GM18858 (cell line): Measurements from ENCODE around the gene FOXP3.

Experiments
- ATAC-seq: cut with Tn5 transposase; IDR thresholded peaks from one replicate; pipeline ENCODE4 v1.9.1; 2021; ENCODE audit not compliant: unreplicated experiment

The FOXP3 gene

DNA sequence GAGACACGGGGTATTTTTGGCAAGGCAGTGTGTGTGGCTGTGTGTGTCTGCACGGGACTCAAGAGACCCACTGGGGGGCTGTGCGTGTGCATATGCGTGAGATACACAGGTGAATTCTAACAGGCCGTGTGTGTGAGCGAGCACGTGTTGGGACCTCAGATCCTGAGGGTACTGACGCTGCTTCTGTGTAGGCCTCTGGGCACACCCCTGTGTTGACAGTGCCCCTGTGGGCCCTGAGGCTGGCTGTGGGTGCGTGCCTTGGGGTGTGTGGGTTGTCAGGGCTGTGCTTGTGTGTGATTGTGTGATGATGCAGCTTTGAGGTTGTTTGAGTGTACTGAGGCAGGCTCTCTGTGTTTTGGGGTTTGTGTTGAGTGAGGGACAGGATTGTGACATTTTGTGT, 13.9 kb downstream of the FOXP3 start:
- no peak for ATAC-seq

DNA sequence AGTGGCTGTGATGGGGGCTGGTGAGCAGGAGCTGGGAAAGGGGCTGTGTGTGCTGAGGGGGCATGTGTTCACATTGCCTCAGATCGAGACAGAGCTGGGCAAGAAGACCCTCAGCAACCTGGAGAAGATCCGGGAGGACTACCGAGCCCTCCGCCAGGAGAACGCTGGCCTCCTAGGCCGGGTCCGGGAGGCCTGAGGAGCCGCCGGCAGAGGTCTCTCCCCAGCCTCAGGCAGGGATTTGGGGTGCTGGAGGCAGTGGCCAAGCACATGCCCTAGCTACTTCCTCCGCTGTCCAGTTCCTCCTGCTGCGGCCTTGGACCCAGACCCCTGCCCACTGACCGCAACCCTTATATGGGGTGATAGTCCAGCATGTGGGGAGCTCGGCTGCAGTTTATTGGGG, 14.4 kb downstream of the FOXP3 start:
- ATAC-seq = no peak

DNA sequence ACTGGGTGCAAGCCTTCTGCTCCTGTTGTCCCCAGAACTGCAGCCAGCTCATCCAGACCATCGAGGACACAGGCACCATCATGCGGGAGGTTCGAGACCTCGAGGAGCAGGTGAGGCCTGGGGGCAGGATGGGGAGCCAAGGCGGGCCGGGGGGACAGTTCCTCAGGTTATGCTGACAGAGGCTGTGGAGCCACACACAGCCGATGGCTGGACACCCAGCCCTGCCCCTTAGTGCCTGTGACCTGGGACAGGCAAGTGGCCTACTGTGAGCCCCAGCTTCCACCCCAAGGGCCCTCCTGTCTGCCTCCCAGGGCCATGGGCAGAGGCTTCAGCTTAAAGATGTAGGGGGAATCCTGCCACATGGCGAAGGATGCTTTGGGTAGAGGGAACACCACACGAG, 14.9 kb downstream of the FOXP3 start:
- ATAC-seq = no peak

DNA sequence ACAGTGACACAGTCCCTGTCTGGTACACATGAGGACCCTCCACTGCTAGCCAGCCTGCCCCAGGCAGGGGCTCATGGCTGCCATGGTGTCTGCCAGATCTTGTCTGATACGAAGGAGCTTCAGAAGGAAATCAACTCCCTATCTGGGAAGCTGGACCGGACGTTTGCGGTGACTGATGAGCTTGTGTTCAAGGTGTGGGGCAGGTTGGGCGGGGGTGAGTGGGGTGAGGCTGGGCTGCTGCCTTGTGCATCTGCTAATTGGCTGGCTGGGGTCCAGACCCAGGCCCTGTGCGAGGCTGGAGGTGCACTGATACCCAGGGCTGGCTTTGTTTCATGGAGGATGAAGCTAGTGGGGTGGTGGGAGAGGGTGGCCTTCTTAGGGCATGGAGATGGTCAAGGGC, 15.4 kb downstream of the FOXP3 start:
- no peak for ATAC-seq

DNA sequence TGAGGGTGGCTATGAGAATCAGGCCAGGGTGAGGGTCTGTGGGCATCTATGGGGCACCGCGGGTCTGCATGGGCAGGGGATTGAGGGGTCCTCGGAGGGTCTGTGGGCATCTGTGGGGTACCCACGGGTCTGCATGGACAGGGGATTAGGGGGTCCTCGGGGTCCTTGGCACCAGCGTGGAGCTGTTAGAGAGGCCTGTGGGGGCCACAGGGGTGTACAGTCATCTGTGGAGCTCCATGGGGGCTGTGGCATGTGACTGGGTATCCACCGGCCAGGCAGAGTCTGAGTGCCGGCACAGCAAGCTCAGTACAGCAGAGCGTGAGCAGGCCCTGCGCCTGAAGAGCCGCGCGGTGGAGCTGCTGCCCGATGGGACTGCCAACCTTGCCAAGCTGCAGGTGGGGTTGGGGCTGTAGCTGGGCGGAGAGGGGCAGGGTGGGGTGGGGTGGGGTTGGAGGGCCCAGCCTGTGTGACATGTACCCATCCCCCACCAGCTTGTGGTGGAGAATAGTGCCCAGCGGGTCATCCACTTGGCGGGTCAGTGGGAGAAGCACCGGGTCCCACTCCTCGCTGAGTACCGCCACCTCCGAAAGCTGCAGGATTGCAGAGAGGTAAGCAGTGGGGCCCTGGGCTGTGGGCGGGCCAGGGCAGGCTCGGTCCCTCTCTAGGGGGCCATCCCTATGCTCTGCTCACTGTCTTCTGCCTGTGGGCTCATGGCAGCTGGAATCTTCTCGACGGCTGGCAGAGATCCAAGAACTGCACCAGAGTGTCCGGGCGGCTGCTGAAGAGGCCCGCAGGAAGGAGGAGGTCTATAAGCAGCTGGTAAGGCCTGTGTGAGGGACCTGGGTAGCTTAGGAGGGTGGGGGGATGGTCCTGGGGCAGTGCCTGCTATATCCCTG, 16.3 kb downstream of the FOXP3 start:
- no peak for ATAC-seq

DNA sequence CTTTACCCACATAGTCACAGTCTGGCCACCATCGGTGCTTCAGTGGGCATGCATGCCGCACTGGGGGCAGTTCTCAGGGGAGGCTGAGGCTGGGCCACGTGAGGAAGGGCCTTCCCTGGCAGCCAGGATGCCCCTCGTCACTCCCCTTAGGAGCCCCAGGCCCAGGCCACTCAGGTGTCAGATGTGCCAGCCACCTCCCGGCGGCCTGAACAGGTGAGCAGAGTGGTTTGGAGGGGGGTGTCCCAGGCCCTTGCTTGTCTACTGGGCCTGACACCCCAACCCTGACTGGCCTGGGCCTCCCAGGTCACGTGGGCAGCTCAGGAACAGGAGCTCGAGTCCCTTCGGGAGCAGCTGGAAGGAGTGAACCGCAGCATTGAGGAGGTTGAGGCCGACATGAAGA, 17.2 kb downstream of the FOXP3 start:
- ATAC-seq = no peak

DNA sequence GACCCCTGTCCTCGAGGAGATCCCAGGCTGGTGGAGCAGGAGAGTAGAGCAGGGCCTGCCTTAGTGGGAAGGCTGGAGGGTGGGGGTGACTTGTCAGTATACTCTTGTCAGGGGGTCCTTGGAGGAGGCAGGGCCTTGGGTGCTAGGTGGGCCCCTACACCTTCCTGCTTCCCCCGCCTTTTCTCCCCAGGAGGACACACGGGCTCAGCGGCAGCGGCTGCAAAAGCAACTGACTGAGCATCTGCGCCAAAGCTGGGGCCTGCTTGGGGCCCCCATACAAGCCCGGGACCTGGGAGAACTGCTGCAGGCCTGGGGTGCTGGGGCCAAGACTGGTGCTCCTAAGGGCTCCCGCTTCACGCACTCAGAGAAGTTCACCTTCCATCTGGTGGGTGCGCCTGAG, 18.0 kb downstream of the FOXP3 start:
- no peak for ATAC-seq

DNA sequence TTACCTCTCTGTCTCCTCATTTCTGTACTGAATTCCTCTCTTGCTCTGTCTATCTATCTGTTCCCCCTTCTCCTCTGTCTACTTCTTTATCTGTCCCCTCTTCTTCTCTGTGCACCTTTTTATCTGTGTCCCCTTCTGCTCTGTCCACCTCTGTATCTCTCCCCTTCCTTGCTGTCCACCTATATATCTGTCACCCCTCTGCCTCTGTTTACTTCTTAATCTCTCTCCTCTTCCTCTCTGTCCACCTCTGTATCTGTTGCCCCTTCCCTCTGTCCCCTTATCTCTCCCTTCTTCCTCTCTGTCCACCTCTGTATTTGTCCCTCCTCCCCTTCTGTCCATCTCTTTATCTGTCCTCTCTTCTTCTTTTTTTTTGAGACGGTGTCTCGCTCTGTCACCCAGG, 20.3 kb downstream of the FOXP3 start:
- ATAC-seq = no peak

DNA sequence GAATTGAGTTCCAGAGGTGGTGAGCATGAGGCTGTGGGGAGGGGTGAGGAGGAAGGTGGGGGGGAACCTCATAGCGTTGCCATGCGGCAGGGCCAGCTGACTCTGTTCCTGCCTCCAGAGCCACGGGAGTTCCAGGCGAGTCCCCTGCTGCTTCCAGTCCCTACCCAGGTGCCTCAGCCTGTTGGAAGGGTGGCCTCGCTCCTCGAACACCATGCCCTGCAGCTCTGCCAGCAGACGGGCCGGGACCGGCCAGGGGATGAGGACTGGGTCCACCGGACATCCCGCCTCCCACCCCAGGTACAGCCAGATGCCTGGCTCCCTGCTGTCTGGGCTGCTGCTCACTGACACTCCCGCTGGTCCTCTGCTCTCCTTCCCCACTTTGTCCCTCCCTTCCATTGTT, 21.3 kb downstream of the FOXP3 start:
- no peak for ATAC-seq

DNA sequence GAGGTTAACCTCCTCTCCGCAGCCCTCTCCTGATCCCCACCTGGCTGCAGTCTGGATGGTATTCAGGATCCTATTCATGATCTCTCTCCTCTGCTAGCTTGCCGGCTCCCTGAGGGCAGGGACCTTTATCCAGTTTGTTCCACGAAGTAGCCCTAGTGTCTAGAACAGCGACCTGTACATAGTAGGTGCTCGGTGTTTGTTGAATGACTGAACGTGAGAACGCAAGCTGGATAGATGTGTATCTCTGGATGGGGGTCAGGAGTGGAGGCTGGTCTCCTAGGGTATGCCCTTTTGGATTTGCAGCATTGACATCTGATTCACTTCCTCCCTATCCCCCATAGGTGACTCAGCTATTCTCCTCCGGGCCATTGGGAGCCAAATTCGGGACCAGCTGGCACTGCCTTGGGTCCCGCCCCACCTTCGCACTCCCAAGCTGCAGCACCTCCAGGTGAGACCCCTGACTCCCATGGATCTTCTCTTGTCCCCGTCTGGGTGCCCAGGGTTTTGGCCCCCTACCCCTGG, 21.9 kb downstream of the FOXP3 start:
- no peak for ATAC-seq

DNA sequence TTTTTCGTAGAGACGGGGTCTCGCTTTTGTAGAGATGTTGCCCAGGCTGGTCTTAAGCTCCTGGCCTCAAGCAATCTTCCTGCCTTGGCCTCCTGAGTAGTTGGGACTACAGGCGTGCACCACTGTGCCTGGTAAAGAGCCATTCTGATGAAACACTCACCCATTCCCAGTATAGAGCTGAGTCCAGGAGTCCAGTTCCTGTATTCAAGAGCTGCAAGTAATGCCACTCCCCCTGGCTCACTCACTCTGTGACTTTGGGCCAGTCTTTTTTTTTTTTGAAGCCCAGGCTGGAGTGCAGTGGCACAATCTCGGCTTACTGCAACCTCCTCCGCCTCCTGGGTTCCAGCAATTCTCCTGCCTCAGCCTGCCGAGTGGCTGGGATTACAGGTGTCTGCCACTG, 25.8 kb downstream of the FOXP3 start:
- no peak for ATAC-seq

DNA sequence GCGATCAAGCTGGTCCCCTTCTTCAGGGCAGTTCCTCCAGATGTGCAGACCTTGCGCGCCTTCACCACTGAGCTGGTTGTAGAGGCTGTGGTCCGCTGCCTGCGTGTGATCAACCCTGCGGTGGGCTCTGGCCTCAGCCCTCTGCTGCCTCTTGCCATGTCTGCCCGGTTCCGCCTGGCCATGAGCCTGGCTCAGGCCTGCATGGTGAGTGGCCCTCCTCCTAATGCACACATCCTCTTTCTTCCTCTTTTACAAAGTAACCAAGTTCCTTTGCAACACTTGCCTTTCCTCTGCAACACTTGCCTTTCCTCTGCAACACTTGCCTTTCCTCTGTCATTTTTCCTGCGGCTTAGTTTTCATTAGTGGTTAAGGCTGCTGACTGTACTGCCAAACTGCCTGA, 27.4 kb downstream of the FOXP3 start:
- no peak for ATAC-seq

DNA sequence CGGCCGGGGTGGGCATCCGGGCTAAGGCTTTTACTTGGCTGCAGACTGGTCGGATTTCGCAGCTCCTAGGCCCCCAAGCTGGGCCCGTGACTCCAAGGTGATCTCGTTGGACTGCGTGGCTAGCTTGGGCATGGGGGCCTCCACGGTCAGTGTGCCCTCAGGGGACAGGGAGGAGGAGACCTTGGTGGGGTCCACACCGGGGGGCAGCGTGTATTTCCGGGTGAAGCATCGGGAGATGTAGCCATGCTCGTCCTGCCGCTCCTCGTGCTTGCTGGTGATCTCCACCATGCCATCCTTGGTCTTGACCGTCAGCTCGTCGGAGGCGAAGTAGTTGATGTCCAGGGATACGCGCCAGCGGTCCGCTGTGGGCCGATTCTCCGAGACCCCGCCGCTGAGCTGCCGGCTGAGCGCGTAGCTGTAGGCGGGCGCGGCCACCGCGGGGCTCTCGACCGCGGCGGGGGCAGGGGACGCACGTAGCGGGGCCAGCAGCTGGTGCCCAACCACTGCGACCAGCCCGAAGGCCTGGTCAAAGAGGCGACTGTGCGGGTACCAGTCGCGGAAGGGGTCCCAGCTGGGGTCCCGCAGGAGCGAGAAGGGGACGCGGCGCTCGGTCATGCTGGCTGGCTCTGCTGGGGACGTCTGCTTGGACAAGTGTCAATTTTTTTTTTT, 30.5 kb downstream of the FOXP3 start:
- no peak for ATAC-seq

DNA sequence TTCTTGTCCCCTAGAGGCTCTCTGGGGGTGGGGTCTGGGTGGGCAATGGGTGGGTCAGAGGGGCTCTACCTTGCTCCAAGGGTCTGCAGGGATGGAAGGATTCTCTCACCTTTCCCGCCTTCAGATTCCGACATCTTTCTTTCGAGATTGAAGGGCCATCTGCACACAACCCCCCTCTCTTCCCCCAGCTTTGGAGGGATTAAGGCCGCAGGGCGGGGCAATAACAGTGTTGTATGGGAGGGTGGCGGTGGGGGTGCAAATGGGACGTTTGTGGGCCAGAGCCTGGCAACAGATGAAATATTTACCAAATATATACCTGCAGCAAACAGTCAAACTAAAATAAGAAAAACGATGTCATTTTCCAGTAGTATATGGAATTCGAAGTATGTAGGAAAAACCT, 31.3 kb downstream of the FOXP3 start, which contains the start of gene CACNA1F:
Gene CACNA1F, minus strand, starts transcription at position 165 of the 400 bp plus-strand sequence. Its CDS starts 31 bp downstream, at position 134.
- ATAC-seq = no peak

DNA sequence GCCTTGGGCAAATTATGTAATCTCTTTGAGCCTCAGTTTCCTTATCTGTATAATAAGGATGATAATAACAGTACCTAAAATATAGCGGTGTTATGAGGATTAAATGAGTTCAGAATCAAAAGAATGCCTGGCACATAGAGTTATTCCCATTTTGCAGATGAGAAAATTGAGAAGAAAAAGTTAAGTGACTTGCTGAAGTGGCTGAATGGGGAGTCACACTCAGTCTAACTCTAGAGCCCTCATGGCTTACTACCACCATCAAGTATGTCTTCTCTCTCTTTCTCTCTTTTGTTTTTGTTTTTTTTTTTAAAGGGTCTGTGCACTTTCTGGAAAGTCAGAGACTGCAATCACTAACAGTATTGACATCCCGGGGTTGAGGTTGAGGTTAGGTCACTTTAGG, 32.0 kb downstream of the FOXP3 start:
- ATAC-seq = no peak

DNA sequence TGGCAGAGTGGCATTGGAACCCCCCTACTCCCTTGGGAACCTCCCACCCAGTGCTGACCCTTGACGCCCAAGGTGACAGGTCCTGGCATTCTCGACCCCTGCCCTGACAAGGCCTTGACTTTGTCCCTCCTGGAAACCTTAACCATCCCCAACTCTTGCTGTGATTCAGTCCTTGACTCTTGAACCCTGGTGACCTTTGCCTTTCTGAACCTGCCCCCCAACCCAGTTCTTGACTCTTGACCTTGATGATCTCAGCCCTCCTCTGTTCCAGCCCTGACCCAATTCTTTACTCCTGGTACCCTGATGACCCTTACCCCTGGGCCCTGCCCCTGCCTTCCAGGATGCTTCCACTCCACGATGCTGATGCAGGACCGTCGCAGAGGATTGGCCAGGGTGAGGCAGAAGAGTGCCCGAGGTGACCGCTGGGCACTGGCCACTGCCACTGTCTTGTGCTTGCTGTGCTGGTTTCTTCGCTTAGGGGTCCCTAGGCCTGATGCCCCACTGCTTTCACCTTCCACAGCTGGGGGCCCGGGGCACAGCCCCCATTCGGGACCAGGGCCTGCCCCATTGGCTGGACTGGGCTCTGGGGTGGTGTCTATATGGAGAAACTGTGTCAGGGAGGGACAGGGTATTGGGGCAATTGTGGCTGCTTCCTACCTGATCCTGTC, 33.0 kb downstream of the FOXP3 start:
- no peak for ATAC-seq

DNA sequence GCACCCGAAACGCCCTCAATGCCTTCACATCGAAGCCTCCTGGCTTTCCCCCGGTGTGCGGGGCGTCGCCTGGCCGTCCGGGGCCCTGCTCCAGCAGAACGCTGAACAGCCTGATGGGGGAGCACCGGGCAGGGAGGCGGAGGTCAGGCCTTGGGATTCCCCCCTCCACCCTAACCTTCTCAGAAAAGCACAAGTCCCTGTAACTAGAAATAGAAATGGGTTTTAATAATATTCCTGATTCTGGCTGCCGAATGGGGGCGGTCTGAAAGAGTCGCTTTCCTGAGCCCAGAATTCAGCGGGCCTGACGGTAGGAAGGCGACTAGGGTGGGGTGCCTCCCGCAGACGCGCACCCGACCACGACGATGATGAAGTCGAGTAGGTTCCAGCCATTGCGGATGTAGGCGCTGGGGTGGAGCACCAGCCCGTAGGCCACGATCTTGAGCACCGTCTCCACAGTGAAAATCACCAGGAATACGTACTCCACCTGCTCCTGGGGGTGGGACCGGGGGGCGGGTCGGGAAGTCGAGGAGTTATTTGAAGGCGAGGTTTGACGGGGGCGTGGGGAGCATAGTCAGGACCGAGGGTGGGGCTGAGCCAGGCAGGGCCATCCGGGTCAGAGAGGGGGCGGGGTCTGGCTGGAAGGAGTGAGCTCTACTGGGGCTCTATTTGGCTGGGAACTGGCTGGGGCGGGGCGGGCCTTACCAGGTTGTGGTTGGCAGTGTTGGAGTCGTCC, 33.8 kb downstream of the FOXP3 start:
- ATAC-seq = no peak

DNA sequence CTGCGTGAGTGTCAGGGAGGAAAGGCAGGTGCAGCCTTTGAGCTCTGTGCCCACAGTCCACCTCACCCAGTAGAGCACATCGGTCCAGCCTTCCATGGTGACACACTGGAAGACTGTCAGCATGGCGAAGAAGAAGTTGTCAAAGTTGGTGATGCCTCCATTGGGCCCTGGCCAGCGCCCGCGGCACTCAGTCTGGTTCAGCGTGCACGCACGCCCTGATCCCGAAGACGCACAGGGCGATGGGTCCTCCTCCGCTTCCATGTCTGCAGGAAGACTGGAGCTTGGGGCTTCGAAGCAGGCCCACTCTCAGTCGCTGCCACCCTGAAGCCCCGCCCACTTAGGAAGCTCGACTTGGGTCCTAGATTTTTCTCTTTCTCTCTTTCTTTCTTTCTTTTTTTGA, 36.3 kb downstream of the FOXP3 start:
- ATAC-seq = no peak

DNA sequence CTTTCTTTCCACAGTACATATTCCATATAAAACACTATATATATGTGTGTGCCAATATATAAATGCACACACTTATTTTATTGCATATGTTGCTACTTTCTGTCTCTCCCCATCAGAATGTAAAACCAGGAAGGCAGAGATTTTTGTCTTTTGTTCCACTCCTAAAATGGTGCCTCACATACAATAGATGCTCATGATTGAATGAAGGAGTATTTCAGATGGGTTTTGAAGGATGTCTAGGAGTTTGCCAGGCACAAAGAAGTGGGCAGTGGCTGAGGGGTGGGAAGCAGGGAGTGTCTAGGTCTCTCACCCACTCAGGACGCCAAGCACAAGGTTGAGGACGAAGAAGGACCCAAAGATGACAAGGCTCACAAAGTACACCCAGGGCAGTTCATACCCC, 36.8 kb downstream of the FOXP3 start:
- no peak for ATAC-seq

DNA sequence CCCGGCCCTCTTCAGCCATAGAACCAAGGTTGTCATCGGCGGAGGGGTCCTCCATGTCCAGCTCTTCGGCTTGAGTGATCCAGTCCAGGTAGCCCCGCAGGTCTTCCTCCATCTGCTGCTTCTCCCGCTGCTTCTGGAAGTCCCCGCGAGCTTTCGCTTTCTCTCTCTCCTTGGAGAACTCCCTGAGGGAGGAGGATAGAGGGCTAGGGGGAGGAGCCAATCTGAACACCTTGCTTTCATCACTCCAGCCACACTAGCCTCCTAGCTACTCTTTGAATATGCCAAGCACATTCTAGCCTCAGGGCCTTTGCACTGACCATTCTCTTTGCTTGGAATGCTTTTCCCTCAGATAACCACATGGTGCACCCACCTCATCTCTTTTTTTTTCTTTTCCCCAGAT, 37.6 kb downstream of the FOXP3 start:
- ATAC-seq = no peak

DNA sequence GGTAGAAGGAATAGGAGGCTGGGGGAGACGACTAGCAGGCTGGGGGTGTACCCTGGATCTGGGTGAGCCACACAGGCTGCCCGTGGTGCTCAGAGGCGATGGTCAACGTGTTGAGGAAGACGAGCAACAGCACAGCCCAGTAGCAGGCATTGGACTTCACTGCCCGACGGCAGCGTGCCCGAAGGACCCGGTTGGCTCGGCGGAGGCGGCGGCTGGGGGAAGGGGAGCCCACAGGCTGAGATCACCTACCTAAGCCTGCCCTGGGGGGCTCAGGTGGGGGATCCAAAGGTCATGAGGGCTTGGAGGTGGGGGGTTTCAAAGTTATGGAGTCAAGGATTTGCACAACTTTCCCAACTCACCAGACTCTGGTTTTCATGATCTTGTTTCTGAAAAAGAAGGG, 38.7 kb downstream of the FOXP3 start:
- no peak for ATAC-seq
